22Rv1 (cell line): ENCODE results near the gene CARNS1.

Experiments used
- H3K27ac ChIP-seq: fragments of 450-650 bp; 2 replicates; pipeline ENCODE4 v1.5.1; 2017
- CTCF ChIP-seq: fragments of 450-650 bp; IDR thresholded peaks from 2 replicates; pipeline ENCODE4 v1.5.1; 2017; ENCODE audit warnings: mild to moderate bottlenecking
- ZFX ChIP-seq: fragments of 450-650 bp; IDR thresholded peaks from 2 replicates; pipeline ENCODE4 v1.6.1; 2017; ENCODE audit warnings: antibody characterized with exemption, borderline replicate concordance

The CARNS1 gene

GRCh38 chr11:67421430-67422031 is 6.1 kb downstream of the CARNS1 start:
- TF ChIP-seq ZFX (no peak), CTCF (no peak)
- H3K27ac ChIP-seq = peak overlapping the region; percentile 86

DNA sequence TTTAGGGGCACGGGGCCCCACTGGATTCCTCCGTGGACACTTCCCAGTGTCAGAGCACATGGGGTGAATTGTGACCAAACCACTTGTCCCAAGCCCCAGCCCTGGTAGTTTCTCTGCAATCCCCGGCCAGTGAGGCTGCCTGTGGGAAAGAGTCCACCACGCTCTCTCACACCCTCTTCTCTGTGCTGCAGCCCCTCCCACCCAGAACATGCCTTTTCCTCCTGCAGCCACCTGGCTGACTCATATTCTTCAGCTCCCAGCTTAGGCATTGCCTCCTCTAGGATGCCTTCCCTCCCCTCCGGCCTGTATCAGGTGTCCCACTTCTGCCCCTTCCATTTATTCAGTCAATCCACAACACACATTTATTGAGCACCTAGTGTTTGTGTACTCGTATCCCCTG is 7.4 kb downstream of the CARNS1 start:
- H3K27ac ChIP-seq = no peak overlapping the region
- no peak for TF ChIP-seq CTCF
- TF ChIP-seq ZFX = no peak

- H3K27ac ChIP-seq = no peak overlapping the region
- TF ChIP-seq ZFX (no peak), CTCF (no peak)
Observed at GRCh38 chr11:67423466-67423865, 8.0 kb downstream of the CARNS1 start.

DNA sequence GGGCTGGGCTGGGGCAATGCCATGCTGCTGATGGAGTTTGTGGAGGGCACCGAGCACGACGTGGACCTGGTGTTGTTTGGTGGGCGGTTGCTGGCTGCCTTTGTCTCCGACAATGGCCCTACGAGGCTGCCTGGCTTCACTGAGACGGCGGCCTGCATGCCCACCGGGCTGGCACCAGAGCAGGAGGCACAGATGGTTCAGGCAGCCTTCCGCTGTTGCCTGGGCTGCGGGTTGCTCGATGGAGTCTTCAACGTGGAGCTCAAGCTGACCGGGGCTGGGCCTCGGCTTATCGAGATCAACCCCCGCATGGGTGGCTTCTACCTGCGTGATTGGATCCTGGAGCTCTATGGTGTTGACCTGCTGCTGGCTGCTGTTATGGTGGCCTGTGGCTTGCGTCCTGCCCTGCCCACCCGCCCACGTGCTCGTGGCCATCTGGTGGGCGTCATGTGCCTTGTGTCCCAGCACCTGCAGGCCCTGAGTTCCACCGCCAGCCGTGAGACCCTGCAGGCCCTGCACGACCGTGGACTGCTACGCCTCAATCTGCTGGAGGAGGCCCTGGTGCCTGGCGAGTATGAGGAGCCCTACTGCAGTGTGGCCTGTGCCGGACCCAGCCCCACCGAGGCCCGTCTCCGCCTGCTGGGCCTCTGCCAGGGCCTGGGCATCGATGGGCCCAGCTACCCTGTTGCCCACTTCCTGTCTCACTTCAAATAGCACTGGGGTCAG is 8.6 kb downstream of the CARNS1 start:
- H3K27ac ChIP-seq = no peak overlapping the region
- TF ChIP-seq ZFX (no peak), CTCF (no peak)

DNA sequence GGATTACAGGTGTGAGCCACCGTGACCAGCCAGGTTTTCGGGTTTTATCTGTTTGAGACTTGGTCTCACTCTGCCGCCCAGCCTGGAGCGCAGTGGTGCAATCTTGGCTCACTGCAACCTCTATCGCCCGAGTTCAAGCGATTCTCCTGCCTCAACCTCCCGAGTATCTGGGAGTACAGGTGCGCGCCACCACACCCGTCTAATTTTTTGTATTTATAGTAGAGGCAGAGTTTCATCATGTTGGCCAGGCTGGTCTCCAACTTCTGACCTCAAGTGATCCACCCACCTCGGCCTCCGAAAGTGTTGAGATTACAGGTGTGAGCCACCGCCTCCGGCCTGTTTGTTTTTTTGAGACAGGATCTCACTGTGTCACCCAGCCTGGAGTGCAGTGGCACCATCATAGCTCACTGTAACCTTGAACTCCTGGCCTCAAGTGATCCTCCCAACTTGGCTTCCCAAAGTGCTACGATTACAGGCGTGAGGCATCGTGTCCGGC is 11.9 kb downstream of the CARNS1 start:
- H3K27ac ChIP-seq = peak overlapping the region; percentile 82

GRCh38 chr11:67428052-67429001 is 12.8 kb downstream of the CARNS1 start, which contains the start of gene RPS6KB2:
RPS6KB2 (plus strand) TSS chr11:67428494; CDS start chr11:67428546, 52 bp downstream.
- TF ChIP-seq ZFX (no peak), CTCF (no peak)
- H3K27ac ChIP-seq = peak within 1 kb of the TSS; percentile 82

GRCh38 chr11:67429038-67429668 is 13.7 kb downstream of the CARNS1 start:
- H3K27ac ChIP-seq = peak overlapping the region; percentile 82

More at GRCh38 chr11:67429038-67429668, 13.7 kb downstream of the CARNS1 start:
- TF ChIP-seq CTCF (no peak), ZFX (no peak)
